ENCODE results near the gene MDFI. TPM values are rescaled to one million over a fixed set of nuclear protein-coding genes. Genes with fewer than 3 reads are reported as not detected.

The MDFI gene
- total and polyA plus RNA-seq, 4 donors = 0.24 to 2.8 (median 0.50) TPM; not detected in 1

- no peak for TF ChIP-seq GABPA (IDR thresholded peaks at IDR 0.05 in 1 of 2, conservative IDR thresholded peaks at IDR 0.05 in 1 of 2)
- no peak for TF ChIP-seq ZBTB33 (IDR thresholded peaks at IDR 0.05)
- TF ChIP-seq SP1 (IDR thresholded peaks at IDR 0.05) = no peak
Measured at GRCh38 chr6:41648921-41649320, 10.7 kb downstream of the MDFI start (continued).

GRCh38 chr6:41649596-41649995, 11.3 kb downstream of the MDFI start:
- Histone ChIP-seq H3K9ac (ENCODE audit: low read depth in 1 of 2, low read length in 2 of 2) (no peak overlapping the region), H3K9me3 (ENCODE audit: control insufficient read depth in 4 of 4, low read length in 3 of 4) (no peaks in the 10 kb centered on the region), H3K36me3 (ENCODE audit: control insufficient read depth in 4 of 4, insufficient read depth in 3 of 4, low read depth in 1 of 4, low read length in 3 of 4) (no peaks in the 10 kb centered on the region), H3K4me3 (ENCODE audit: low read depth in 1 of 3, low read length in 3 of 3) (no peak overlapping the region), H3K4me1 (ENCODE audit: control insufficient read depth in 4 of 4, insufficient read depth in 4 of 4, low read length in 3 of 4) (no peaks in the 10 kb centered on the region), H3K27ac (ENCODE audit: low read depth in 1 of 2, low read length in 2 of 2) (no peak overlapping the region), H3K27me3 (ENCODE audit: control insufficient read depth in 4 of 4, insufficient read depth in 4 of 4, low read length in 3 of 4) (no peaks in the 10 kb centered on the region)
- no peak for DNase-seq (ENCODE audit: low spot score)
- no peak for TF ChIP-seq CTCF (IDR thresholded peaks at IDR 0.05; ENCODE audit: low read depth, low read length, missing input control)
- no peak for TF ChIP-seq EGR1 (IDR thresholded peaks at IDR 0.05; ENCODE audit: low read depth in 2 of 2)
- TF ChIP-seq FOXA1 (IDR thresholded peaks at IDR 0.05) = no peak
- no peak for TF ChIP-seq YY1 (IDR thresholded peaks at IDR 0.05)
- TF ChIP-seq JUND (IDR thresholded peaks at IDR 0.05) = no peak
- TF ChIP-seq NR2F2 (IDR thresholded peaks at IDR 0.05) = no peak
- no peak for TF ChIP-seq MAX (IDR thresholded peaks at IDR 0.05)
- TF ChIP-seq ZBTB33 (IDR thresholded peaks at IDR 0.05) = no peak
- no peak for TF ChIP-seq HNF4G (IDR thresholded peaks at IDR 0.05)
- TF ChIP-seq, protein P1, sequence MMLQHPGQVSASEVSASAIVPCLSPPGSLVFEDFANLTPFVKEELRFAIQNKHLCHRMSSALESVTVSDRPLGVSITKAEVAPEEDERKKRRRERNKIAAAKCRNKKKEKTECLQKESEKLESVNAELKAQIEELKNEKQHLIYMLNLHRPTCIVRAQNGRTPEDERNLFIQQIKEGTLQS (IDR thresholded peaks at IDR 0.05) = no peak
- TF ChIP-seq GABPA (IDR thresholded peaks at IDR 0.05 in 1 of 2, conservative IDR thresholded peaks at IDR 0.05 in 1 of 2) = no peak
- no peak for TF ChIP-seq REST (IDR thresholded peaks at IDR 0.05)
- no peak for TF ChIP-seq SP1 (IDR thresholded peaks at IDR 0.05)
- 87% methylated on average over 10 of the region's 10 CpGs for WGBS

All from liver (tissue), 9 donors.